ENCODE data around the gene CCK.

DNA sequence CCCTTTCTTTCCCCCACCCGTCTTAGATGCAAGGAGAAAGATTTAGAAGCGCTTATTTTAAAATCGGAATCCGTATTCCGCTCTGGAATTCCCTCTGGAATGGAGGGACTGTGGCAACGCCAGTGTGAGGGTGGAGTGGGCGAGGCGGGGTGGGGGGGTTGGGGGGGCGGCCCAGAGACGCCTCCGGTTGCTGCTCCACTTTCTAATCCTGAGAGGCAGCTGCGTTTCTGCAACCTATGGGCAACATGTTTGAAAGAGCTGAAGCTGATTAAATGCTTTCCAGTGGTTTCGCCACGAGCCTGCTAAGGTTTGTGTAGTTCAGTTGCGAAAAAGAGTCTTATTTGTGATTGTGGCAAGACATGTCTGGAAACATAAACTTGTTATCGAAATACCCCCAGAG is at the start of gene CCK:
- TF ChIP-seq, protein P1, sequence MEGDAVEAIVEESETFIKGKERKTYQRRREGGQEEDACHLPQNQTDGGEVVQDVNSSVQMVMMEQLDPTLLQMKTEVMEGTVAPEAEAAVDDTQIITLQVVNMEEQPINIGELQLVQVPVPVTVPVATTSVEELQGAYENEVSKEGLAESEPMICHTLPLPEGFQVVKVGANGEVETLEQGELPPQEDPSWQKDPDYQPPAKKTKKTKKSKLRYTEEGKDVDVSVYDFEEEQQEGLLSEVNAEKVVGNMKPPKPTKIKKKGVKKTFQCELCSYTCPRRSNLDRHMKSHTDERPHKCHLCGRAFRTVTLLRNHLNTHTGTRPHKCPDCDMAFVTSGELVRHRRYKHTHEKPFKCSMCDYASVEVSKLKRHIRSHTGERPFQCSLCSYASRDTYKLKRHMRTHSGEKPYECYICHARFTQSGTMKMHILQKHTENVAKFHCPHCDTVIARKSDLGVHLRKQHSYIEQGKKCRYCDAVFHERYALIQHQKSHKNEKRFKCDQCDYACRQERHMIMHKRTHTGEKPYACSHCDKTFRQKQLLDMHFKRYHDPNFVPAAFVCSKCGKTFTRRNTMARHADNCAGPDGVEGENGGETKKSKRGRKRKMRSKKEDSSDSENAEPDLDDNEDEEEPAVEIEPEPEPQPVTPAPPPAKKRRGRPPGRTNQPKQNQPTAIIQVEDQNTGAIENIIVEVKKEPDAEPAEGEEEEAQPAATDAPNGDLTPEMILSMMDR (IDR thresholded peaks at IDR 0.05), result no peak
- no peak for TF ChIP-seq POLR2AphosphoS5 (IDR thresholded peaks at IDR 0.05)

Data from sigmoid colon (tissue), 4 donors.